NCI-H2081 treated with DMSO at 0.1 percent for 48 hours (cell line): Measurements from ENCODE around the gene TTF2.
"Not testable (repeated sequence)": the region's sequence is repeated elsewhere in the genome, so short reads cannot be mapped to it uniquely, and the experiment has no call there.

Source experiments
- DNase-seq: peaks from one replicate; lab custom pipeline; 2025; lab: John Stamatoyannopoulos, UW

The TTF2 gene

DNA sequence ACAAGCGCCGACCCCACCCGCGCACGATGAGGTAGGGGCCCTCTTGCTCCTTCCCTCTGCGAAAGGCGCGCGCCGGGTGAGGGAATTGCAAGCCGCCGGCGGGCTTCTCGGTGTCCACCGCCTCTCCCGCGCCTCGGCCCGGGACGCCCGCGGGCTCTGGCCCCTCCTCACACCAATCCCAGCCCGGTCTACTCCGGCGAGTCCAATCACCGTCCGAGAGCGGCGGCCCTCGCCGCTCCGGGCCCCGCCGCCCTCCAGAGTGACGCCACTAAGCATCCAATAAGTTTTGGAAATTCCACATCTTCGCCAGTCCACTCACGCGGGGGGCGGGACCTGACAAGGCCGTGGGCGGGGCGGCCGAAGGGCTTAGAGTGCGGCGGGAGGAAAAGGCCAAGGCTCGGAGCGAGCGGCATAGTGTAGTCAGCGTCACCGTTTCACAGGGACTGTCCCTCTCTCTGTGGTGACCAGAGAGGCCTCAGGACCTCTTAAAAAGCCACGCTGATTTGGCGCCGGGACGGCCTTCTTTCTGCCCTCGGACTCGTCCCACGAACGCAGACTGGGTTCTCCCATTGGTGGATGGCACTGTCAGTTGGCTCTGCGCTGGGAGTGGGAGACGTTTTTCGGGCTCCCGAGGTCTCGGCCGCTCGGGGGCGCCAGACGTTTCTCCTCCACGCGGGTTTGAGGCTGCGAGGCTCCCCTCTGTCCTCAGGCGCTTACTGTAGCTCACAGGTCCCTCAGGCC is 61.6 kb downstream of the TTF2 start, which contains the start of gene TRIM45:
TRIM45 (minus strand) TSS at position 161 of the 741 bp plus-strand sequence. CDS start 548 bp downstream, outside the sequence.
- peak; percentile 72 for DNase-seq

- no peak for DNase-seq
Observed at GRCh38 chr1:117122330-117123025, 62.4 kb downstream of the TTF2 start.

GRCh38 chr1:117123274-117123673 is 63.1 kb downstream of the TTF2 start:
- no peak for DNase-seq

DNA sequence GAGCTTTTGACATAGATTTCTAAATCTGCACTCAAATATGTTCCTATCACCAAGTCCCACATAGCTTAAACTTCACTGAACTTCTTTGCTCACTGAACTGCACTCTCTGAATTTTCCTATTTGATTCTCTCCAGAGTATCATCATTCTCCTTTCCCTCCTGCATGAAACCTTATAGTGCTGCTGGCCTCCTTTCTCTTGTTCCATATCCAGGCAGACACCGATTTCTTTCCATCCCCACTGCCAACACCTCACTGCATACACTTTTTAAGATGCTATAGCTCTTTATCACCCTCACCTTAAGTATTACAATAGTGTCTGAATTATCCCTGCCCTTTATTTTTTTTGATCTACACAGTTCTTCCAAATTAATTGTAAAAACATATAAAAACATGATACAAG is 64.5 kb downstream of the TTF2 start:
- DNase-seq, result no peak

- no peak for DNase-seq
Observed at GRCh38 chr1:117127795-117128194, 67.7 kb downstream of the TTF2 start.

DNA sequence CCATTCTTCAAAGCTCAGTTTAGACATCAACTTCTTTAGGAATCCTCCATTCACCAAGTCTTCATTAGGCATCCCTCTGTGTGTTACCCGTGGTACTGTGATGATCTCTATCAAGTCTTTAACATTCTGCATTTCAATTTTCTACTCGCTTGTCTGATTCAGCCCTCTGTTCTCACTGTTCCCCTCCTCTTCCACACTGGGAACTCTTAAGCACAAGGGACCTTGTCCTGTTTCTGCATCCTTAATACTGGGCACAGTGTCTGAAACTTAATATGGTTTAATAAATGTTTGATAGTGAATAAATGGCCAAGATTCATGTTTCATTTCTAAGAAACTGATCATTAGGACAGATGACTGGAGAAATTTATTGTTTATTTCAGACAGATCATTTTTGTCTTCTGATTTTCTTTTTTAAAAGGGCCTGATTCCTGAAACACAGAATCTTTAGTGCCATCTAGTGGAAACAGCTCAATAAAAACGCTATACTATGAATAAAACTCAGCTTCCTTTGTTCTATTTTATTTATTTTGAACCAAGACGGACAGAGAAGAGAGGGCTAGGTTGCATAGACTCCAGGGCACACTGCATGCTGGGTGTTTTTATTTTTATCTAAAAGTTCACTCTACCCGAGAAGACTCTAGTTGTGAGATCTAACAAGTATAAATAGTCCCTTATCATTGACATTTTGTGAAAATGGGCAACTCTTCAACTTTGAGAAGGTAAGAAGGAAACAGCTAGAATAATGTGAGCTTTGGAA is 68.4 kb downstream of the TTF2 start:
- DNase-seq, result peak; percentile 45

DNA sequence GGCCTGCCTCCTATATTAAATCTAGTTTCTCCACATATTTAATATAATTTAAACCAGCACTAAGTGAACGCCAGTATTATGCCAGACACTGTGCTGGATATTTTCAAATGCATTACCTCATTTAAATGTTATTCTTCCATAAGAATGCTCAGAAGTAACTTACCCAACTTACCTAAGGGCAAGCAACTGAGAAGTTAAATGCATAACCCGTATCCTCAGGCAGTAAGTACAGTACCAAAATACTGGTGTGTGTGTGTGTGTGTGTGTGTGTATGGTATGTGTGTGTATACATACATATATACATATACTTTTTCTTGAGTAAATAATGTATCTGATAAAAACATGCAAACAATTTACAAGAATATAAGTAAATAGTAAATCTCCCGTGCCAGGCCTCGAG is 70.4 kb downstream of the TTF2 start:
- DNase-seq, result no peak

- no peak for DNase-seq
Observed at GRCh38 chr1:117135329-117135728, 75.2 kb downstream of the TTF2 start.

GRCh38 chr1:117136749-117137148 is 76.6 kb downstream of the TTF2 start:
- no peak for DNase-seq

DNA sequence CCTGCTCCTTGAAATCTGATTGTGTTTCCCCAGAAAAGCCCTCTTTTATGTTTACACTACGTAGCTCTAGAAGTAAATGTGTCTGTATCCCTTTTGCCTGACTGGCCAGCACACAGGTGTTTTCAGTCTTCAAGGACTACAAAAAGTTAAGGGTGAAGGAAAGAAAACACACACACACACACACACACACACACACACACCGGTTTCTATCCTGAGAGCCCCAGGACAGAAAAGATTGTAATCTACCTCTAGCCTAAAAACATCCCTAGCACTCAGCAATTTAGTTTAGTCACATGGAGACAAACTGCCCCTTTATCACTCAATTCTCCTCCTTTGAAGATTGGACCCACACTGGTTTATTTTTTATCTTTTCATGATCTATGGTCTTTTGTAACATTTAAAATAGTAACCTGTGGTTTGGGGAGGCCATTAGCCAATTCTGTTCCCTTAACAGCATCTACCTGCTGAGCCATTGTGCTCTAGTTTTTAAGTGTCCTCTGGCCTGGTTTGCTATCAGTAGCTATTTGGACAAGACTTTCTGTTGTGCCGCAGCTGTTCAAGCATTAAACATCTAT is 77.2 kb downstream of the TTF2 start:
- no peak for DNase-seq

DNA sequence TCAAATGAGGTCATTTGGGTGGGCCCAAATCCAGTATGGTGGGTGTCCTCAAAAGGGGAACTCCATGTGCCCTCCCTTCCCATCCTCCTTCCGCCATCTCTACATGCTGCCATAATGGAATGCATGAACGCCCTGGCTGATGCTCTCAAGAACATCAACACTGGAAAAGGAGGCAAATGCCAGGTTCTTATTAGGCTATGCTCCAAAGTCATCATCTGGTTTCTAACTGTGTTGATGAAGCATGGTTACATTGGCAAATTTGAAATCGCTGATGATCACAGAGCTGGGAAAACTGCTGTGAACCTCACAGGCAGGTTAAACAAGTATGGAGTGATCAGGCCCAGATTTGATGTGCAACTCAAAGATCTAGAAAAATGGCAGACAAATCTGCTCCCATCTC is 78.0 kb downstream of the TTF2 start:
- DNase-seq, result no peak

GRCh38 chr1:117138561-117138960 is 78.4 kb downstream of the TTF2 start:
- DNase-seq, result no peak

GRCh38 chr1:117142200-117142599 is 82.1 kb downstream of the TTF2 start:
- DNase-seq, result no peak

GRCh38 chr1:117143172-117143571 is 83.0 kb downstream of the TTF2 start:
- no peak for DNase-seq

DNA sequence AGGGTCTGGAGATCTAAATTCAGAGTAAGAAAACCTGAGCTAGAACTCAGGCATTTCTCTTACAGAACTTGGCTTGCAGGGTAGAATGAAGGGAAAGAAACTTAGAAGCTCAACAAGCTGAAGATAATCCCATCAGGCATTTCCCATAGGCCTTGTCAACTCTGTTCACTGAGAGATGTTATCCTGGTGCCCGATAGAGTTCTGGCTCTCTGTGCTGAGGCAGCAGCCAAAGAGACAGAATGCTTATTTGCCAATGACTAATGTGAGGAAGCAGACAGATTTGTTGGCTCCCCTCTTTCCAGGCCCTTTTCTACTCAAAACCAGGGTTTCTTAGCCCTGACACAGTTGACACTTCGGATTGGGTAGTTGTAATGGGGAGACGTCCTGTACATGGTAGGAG is 83.7 kb downstream of the TTF2 start:
- no peak for DNase-seq

DNA sequence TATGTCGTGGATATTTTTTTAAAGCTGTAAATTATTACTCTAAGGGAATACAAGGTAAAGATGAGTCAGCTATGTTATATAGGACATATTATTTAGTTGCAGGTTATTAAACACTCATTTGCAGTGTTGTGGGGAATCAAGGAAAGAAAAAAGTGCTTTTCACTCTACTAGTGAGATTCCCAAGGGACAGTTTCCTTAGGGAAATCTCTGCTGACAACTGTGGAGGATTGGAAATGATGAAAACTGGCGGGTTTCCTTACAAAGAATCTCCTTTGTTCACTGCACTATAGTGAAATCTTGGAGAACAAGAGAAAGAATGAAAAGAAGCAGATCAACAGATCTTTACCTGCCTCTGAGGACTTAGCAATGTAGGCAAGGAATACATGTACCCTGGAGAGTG is 85.9 kb downstream of the TTF2 start:
- no peak for DNase-seq

- no peak for DNase-seq
Observed at GRCh38 chr1:117146575-117147340, 86.6 kb downstream of the TTF2 start.

DNA sequence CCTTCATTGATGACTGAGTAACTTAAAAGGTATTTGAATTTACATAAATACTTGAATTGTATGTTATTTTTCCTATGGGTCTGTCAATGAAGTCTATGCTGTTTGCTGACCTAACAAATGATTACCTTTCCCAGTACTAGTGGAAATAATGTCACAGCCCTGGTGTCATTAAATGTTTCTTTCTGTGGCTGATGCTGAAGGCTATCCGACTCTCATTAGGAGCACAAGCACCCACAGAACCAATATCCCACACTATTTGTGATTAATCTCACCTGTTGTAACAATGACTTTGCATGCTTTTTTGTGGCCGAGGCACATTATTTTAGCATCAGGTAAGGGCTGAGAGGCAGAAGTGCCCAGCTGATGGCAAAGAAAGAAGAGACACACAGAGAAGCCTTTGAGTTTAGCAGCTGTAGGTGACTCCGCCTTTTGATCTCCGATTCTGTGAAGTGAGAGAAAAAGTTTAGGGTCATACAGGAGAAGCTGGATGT is 87.3 kb downstream of the TTF2 start:
- no peak for DNase-seq

DNA sequence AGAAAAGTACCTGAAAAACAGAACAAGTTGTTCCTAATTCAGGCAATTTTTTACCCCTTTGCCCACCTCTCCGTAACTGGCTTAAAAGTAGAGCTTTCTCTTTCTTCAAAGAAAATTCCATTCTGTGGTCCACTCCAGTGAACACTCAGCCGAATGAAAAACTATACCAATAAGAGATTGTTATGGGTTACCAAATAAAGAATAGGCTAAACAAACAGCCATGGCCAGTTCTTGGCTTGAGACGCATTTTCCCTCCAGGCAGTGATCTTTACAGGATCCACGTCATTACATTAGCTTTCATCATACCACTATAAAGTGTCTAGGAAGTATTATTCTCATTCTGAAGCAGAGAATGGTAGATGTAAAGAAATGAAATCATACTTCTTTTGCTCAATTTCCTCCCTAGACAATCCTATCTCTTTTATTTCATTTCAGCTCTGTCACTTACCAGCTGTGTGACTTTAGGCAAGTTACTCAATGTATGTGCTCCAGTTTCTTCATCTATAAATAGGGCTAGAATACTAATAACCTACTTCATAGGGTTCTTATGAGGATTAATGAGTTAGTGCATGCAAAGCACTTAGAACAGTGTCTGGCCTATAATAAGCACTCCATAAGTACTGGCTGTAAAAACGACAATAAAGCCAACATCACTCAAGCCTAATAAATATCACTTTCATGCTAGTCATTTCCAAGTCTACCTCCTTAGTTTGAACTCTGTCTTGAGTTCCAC is 87.9 kb downstream of the TTF2 start:
- no peak for DNase-seq

DNA sequence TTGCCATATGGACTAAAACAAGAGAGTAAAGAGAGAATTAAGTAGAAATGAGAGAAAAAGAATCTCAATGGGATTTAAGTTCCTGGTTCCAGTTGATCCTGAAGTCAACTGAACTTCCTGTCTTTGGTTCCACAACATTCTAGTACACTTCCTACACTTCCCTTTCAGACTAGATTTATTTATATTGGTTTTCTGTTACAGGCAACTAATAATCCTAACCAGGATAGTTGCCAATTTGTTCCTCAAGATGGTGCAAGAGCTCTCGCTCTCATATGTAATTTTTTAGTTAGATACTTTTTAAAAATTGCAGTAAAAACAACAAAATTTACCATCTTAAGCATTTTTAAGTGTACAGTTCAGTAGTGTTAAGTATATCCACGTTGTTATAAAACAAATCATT is 90.2 kb downstream of the TTF2 start:
- no peak for DNase-seq

DNA sequence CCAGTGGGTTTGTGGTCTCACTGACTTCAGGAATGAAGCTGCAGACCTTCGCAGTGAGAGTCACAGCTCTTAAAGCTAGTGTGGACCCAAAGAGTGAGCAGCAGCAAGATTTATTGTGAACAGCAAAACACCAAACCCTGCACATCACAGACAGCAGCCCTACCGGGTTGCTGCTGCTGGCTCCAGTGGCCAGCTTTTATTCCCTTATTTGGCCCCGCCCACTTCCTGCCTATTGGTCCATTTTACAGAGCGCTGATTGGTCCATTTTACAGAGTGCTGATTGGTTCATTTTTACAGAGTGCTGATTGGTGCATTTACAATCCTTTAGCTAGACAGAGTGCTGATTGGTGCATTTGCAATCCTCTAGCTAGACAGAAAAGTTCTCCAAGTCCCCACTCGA is 91.2 kb downstream of the TTF2 start:
- DNase-seq, result not testable (repeated sequence)
